ENCODE results near the gene SELENOF. TPM values are rescaled to one million over a fixed set of nuclear protein-coding genes. Genes with fewer than 3 reads are reported as not detected.
"Not testable (repeated sequence)": the region's sequence is repeated elsewhere in the genome, so short reads cannot be mapped to it uniquely, and the experiment has no call there.

Gene SELENOF
- total RNA-seq, 5 donors from 2014 or later (not counting 1 experiment from before 2014, with no cell fraction given): 141 to 165 (median 145) TPM

GRCh38 chr1:86817246-86817826 lies 96.6 kb downstream of the SELENOF start:
- H3K4me3 Mint-ChIP-seq; H3K36me3 Mint-ChIP-seq; H3K27me3 ChIP-seq (replicated peaks in 1 of 2; ENCODE audit: control insufficient read depth in 2 of 2, extremely low read depth in 1 of 2, insufficient read depth in 2 of 2, low read length in 1 of 2); H3K4me3 ChIP-seq (ENCODE audit: control insufficient read depth in 1 of 2, extremely low read depth in 1 of 2, low read length in 1 of 2); H3K36me3 ChIP-seq (ENCODE audit: control insufficient read depth in 2 of 2, extremely low read depth in 1 of 2, insufficient read depth in 1 of 2, low read length in 1 of 2); CTCF ChIA-PET; H3K9me3 Mint-ChIP-seq; ATAC-seq (replicated peaks in 1 of 4); H3K27ac Mint-ChIP-seq; H3K4me1 Mint-ChIP-seq; H3K27me3 Mint-ChIP-seq; H3K27ac ChIP-seq (ENCODE audit: low read length); DNase-seq; H3K4me1 ChIP-seq (ENCODE audit: control insufficient read depth in 1 of 2, extremely low read depth in 1 of 2, insufficient read depth in 2 of 2, low read length in 2 of 2); H3K9me3 ChIP-seq: not testable (repeated sequence)
- POLR2A ChIA-PET: interaction anchor here in 1 of 2 donors (0.6 kb wide), 1 partner anchor 210 kb away, joined by 3 read pairs; no protein-coding TSS in a partner anchor
- WGBS (ENCODE audit: insufficient coverage): 80% methylated on average over 1 of the region's 5 CpGs

- H3K36me3 Mint-ChIP-seq; H3K4me3 ChIP-seq (ENCODE audit: control insufficient read depth in 1 of 2, extremely low read depth in 1 of 2, low read length in 1 of 2); H3K4me3 Mint-ChIP-seq; H3K36me3 ChIP-seq (ENCODE audit: control insufficient read depth in 2 of 2, extremely low read depth in 1 of 2, insufficient read depth in 1 of 2, low read length in 1 of 2); H3K9me3 Mint-ChIP-seq; H3K4me1 Mint-ChIP-seq; H3K27me3 Mint-ChIP-seq; H3K9me3 ChIP-seq; H3K4me1 ChIP-seq (ENCODE audit: control insufficient read depth in 1 of 2, extremely low read depth in 1 of 2, insufficient read depth in 2 of 2, low read length in 2 of 2); POLR2A ChIA-PET; DNase-seq; H3K27ac ChIP-seq (ENCODE audit: low read length); H3K27ac Mint-ChIP-seq; H3K27me3 ChIP-seq (replicated peaks in 1 of 2; ENCODE audit: control insufficient read depth in 2 of 2, extremely low read depth in 1 of 2, insufficient read depth in 2 of 2, low read length in 1 of 2); ATAC-seq (replicated peaks in 1 of 4): not testable (repeated sequence)
- 71% methylated on average over 2 of the region's 5 CpGs for WGBS (ENCODE audit: insufficient coverage)
- CTCF ChIA-PET: interaction anchor here in 1 of 2 donors (0.8 kb wide), 1 partner anchor 20 kb away, joined by 3 read pairs; no protein-coding TSS in a partner anchor
Observed at GRCh38 chr1:86814118-86814517, 99.8 kb downstream of the SELENOF start.

Other genes starting within 250 kb of the SELENOF start
- 10 to 100 TPM; 42.2 to 48.0 (median 45.8) TPM for gene SH3GLB1, start 209.6 kb downstream of the SELENOF start, total RNA-seq
- 10 to 100 TPM; 10.5 to 14.0 (median 11.0) TPM for gene HS2ST1, start 509 bp upstream of the SELENOF start, total RNA-seq

Measured in T-cell (primary cell).